HG03558 (cell line): Measurements from ENCODE around the gene SMURF2.
"Not testable (repeated sequence)": the region's sequence is repeated elsewhere in the genome, so short reads cannot be mapped to it uniquely, and the experiment has no call there.

ENCODE experiments used
- ATAC-seq: cut with Tn5 transposase; IDR thresholded peaks from one replicate; pipeline ENCODE4 v1.9.1; 2021; ENCODE audit warnings: moderate number of reproducible peaks; ENCODE audit not compliant: unreplicated experiment; ENCODE audit errors: extremely low read depth

Gene SMURF2

DNA sequence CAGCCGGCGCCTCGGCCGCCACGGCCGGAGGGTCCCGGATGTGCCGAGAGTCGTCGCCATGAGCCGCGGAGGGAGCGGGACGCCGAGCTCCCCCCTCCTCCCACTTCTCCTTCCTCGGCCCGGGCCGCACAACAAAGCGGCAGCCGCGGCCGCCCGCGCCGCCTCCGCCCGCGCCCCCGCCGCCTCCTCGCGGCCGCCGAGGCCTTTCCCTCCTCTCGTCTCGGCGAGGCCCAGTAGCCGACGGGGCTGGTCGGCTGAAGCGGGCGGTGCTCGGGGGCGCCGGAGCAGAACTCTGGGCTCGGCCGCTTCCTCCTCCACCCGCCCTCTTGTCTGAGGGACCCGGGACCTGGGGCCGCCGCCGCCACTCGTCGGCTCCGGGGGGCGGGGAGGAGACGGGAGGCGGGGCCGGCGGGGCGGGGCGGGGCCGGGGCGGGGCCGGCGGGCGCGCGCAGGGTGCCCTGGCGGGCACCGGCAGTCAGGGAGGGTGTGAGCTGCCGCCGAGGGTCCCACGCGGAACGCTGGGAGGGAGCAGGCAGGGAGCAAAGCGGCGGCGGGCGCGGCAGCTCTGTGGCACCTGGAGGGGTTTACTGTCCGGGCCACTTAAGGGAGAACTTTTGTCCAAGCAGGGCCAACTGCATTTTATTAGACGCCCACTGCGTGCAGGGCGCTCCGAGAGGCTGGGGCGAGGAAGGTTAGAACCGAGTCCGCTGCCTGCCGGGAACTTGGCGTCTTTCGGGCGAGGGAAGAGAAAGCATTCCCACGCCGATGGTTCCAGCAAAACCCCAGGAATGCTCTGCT, at the start of gene SMURF2:
SMURF2 (minus strand) TSS at position 332 of the 798 bp plus-strand sequence. CDS start 427 bp downstream, outside the sequence.
- peak; percentile 69 for ATAC-seq

DNA sequence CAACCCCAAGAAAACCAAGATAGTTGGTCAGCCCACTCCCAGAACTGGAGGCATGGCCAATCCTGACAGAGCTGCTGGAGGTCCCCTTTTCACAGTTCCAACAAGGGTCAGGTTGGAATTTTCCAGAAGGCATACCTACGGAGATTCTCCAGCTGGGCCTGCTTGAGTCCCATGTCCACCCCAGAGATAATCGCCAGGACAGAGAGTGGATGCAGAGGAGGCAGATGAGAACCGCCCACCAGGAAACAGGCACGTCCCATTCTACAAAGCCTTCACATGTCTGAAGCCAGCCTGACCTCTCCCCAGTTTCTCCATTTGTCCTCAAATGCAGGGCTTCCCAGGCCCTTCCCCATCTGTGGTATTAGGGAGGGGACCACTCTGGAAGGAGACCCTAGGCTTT, 47.4 kb upstream of the SMURF2 start:
- no peak for ATAC-seq

DNA sequence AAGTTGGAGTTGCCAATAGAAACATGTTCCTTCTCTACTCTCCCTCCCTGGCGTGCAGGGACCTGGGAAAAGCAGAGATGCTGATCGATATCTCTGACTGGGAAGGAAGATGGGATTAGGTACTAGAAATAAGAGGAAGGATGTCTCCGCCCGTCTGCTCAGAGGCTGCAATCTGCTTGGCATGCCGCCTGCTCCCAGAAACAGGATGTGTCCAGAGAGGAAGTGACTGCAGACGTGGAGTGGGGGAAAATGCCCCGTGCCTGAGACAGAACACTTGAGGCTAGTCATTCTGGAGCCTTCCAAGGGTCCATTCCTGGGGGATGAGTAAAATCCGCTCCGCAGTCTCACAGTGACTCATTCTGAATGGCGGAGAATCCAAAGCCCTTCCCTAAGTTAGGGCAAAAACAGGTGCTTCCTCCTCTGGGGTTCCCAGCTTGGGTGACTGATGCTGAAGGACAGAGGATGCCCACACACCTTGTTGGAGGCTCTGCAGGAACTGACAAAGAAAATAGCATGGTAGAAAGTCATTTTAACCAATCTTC, 45.0 kb upstream of the SMURF2 start:
- ATAC-seq = no peak

DNA sequence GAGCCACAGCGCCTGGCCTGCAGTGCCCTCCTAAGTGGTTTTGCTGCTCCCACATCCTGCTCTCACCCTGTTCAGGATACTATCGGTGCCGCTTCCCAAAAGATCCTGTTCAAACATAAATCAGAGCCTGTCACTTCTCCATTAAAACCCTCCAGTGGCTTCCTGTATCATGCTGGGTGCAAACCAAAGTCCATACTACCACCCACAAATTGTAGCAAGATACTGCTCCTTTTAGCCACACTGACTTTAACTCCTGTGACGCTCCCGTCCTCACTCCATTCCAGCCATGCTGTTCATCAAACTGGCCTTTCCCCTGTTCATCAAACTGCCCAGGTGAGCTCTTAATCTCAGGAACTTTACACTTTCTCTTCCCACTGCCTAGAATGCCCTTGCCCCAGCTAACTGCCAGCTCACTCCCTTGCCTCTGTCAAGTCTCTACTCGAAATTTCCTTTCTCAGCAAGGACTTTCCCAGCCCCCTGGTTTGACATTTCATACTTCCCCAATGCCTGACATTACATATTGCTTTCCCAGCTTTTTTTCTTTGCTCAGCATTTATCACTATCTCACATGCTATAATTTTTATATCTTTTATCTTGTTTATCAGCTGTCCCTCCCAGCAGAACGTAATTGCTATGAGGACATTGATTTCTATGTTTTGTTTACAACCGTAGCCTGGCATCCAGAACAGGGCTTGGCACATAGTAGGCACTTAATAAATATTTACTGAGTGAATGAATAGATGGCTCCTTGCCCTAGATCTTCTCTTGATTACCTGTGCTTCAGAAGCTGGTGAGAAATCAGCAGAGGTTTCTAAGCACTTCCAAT, 44.3 kb upstream of the SMURF2 start:
- no peak for ATAC-seq

DNA sequence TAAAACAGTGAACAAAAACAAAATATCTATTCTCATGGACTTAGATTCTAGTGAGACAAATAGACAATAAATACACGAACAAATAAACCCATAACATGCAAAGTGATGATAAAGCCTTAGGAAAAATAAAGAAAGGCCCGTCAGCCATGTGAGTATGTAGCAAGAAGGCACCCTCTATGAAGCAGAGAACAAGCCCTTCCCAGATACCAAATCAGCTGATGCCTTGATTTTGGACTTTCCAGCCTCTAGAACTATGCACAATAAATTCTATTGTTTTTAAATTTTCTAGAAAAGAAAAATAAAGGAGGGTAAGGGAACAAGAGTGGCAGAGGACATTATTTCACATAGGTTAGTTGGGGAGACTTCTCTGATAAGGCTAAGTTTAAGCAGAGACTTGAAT, 40.7 kb upstream of the SMURF2 start:
- ATAC-seq = no peak

DNA sequence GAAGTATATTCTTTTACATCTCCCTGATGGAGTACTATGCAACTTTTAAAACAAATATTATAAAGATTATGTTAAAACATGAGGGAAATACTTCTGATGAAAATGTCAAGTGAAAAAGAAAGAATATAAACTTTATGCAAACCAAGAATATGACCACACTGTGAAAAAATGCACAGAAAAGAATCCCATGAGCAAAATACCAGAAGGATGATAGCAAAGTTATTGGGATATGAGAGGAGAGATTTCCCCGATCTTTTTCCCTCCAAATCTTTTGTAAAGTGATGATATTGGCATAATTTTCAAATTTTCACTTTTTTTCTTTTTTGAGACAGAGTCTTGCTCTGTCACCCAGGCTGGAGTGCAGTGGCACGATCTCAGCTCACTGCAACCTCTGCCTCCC, 36.6 kb upstream of the SMURF2 start:
- no peak for ATAC-seq

DNA sequence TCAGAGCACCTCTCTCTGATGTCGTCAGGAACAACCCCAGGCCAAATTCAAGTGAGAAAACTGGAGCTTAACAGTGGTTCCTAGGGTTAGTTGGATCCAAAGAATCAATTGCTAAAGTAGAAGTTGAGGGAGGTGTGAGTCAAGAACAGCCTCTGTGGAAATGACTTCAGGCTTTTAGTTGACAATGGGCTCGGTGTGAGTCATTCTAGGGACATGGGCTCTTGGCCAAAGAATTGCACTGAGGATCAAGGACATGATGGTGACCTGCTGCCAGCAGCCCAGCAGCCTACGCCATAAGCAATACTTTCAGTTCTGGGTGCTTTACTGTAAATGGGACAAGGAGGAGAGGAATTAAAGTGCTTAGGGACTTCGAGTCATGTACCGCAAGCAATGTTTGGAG, 32.1 kb upstream of the SMURF2 start:
- ATAC-seq = no peak

DNA sequence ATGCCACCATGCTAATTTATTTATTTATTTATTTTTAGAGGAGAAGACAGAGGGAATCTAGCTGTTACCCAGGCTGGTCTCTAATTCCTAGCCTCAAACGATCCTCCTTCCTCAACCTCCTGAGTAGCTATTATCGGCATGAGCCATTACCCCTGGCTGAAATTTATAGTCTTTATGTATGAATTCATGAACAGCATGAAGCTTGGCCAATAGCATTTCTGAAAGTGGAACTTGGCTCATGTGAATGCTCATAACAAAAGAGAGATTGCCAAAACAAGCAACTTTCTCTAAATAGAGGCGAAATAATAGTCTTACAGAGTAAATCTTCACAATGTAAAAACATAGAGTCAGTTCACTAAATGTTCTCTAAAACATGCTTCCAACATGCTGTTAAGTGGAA, 30.1 kb upstream of the SMURF2 start:
- ATAC-seq = no peak

DNA sequence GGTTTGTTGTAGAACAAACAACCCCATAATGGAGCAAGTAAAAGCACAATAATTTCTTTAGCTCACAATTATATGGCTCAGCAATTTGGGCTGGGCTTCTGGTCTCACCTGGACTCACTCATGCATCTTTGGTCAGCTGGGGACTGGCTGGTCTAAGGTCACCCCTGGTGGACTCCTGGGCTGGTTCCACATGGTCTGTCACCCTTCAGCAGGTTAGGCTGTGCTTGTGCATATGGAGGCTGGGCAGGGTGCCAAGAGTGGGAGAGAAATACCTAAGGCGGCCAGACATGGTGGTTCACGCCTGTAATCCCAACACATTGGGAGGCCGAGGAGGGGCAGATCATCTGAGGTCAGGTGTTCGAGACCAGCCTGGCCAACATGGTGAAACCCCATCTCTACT, 27.0 kb upstream of the SMURF2 start:
- ATAC-seq = no peak

DNA sequence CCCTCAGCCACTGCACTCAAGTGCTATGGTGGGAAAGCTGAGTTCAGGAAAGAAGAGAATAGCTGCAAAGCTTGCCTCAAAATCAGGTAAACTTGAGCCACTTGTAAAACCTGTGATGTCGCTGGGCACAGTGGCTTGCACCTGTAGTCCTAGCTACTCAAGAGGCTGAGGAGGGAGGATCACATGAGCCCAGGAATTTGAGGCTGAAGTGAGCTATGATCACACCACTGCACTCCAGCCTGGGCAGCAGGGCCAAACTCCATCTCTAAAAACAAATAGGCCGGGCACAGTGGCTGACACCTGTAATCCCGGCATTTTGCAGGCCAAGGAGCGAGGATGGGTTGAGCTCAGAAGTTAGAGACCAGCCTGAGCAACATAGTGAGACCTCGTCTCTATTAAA, 26.4 kb upstream of the SMURF2 start:
- ATAC-seq = no peak

DNA sequence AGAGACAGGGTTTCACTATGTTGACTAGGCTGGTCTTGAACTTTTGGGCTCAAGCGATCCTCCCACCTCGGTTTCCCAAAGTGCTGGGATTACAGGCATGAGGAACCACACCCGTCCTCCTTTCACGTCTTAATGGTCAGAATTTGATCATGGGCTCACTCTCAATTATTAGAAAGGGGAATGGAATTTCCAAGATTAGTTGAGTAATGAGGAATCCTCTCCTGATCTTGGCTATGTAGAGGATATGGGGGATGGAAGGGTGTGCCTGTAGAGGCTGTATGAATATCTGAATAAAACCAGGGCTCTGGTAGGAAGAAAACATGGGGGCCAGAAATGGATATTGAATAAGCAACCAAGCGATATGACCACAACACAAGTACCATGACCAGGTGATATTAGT, 25.9 kb upstream of the SMURF2 start:
- no peak for ATAC-seq

DNA sequence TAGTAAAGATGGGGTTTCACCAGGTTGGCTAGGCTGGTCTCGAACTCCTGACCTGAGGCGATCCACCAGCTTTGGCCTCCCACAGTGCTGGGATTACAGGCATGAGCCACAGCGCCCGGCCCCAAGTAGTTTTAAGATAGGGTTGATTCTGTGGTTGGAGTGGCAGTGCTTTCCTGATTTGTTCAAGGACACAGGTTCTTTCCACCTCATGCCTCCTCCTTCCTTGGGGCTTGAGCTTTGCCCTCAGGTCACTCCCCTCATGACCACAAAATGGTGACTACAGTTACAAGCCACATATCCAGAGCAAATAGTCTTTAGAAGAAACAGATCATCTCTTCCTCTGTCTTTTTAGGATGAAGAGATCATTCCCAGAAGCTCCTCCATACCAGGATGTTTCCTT, 25.3 kb upstream of the SMURF2 start:
- ATAC-seq = no peak

DNA sequence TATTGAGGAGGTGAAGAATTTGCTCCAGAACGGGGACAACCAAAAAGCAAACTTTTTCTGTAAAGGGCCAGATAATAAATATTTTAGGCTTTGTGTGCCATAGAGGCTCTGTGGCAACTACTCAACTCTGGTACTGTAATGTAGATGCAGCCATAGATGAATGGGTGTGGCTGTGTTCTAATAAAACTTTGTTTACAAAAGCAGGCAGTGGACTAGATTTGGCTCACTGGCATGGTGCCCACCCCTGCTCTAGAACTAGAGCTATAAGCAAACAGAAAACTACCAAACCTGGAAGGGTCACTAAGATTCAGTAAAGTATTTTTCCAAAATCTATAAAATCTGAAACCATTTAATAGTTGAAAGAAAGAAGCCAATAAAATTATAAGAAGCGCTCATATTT, 24.6 kb upstream of the SMURF2 start:
- ATAC-seq = no peak

DNA sequence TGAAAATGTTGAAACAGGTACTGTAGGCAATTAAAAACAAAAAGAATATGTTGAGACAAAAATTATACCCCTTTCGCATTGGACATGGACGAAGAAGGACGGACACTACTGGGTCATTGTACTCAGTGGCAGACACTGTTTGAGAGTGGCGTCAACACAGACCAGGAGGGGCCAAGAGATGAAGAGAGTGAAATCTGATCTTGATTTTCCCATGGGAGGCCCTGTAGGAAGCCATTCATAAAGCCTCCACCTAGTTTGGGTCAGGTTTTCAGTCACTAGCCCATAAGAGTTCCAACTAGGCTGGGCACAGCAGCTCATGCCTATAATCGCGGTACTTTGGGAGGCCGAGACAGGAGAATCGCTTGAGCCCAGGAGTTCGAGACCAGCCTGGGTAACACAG, 23.6 kb upstream of the SMURF2 start:
- no peak for ATAC-seq

DNA sequence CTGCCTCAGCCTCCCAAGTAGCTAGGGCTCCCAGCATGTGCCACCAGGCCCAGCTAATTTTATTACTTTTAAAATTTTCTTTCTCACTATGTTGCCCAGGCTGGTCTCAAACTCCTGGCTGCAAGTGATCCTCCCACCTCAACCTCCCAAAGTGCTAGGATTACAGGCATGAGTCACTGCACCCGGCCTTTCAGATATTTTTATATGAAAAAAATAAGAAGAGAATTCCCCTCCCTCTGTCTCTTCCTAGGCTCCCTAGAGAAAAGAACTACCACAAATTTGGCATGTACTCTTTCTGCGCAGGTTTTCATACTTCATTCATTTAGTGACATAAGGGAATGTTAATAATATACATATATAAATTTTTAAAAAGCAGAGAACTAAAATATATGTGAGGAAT, 21.7 kb upstream of the SMURF2 start:
- ATAC-seq = no peak

DNA sequence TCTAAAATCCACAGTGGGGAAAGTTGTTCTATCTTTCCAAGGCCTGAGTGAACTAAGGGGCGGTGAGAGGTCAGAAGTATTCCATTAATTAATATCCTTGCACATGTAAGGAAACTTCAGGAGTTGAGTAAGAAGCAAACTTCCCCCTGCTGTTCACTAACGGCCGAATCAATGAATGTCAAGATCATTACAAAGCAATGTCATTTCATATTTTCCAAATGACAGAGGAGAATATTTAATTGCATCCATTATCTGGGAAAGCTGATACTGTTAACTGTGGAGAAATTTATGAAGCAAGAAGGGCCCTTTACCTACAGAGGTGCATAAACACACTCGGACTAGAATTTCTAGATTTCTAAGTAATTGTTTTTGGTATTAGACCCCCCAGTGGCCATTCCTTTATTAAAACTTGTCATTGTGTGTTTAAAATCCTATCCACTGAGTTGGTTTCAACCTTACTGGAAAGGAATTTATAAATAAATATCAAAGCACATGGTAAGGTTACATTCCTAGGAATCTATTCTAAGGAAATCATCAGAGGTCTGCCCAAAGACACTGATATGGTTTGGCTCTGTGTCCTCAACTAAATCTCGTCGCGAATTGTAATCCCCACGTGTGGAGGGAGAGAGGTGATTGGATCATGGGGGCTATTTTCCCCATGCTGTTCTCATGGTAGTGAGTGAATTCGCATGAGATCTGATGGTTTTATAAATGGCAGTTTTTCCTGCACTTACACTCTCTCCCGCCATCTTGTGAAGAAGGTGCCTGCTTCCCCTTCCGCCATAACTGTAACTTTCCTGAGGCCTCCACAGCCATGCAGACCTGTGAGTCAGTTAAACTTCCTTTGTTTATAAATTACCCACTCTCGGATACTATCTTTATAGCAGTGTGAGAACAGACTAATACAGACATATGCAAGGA, 20.4 kb upstream of the SMURF2 start:
- ATAC-seq = no peak

DNA sequence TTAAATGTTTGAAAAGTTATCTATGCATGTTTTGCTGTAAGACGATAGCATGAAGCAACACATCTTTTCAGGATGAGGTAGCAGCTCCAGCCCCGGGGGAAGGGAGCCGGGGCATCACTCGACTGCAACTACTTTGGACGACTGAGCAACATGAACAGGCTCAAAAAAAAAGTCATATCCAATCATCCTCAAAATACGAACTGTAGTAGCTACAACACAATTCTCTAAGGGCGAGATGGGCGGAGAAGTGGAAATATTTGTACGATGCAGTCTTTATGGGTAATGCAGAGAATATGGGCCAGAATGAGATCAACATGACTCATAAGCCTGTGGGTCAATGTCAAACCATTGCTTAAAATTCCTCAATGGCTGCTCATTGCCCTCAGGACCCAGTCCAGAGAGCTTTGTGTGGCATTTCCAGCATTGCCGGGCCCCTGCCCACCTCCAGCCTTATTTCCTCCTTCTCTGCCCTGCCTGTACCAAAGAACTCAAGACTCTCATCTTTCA, 17.7 kb upstream of the SMURF2 start:
- no peak for ATAC-seq

DNA sequence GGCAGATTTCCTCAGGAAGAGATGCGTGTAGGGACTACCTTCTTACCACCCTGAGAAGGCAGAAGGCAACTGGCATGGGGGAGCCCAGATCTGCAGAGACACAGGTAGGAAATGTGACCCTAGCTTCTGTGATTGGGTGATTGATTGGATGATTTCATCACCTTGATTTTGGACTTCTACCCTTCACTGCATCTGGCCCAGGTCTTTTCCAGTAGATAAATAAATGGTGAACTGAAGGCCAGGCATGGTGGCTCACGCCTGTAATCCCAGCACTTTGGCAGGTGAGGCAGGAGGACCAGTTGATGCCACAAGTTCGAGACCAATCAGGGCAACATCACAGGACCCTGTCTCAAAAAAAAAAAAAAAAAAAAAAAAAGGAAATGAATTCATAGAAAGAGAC, 14.7 kb upstream of the SMURF2 start:
- no peak for ATAC-seq

DNA sequence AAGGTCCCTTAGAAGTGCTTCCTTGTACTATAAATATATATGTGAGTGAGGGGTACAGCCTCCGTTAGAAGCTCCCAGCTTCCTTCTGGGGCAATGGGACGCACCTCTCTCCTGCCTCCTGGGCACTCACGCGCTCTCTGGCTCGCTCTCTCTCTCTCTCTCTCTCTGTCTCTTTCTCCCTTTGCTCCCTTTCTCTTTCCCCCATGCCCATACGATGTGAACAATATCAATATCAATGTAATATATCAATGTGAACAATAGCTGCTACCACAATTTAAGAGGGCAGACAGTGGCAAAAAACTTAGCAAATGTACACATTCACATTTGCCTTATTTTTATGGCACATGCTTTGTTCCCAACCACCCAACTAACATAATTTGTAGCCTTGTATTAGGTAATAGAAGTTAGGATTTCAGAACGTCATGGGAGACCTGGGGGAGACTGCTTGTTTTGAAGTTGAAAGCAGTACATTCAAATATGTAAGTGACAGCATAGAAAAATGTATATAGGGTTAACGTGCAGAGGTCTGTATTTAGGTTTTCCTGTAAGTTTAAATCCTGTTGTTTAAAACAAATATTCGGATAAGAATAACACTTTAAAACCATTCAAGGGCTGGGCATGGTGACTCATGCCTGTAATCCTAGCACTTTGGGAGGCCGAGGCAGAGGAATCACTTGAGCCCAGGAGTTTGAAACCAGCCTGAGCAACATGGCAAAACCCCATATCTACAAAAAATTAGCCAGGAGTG, 8.9 kb upstream of the SMURF2 start:
- ATAC-seq = not testable (repeated sequence)
